OCI-LY3 (cell line): ENCODE measurements around the gene GIPC2.

Source experiments
- EZH2phosphoT487 ChIP-seq: fragments of 200-600 bp; shearing (Covaris generic); IDR thresholded peaks from 2 replicates; pipeline ENCODE4 v1.6.1; 2018; ENCODE audit warnings: antibody characterized with exemption, mixed run types, low read depth
- TF ChIP-seq, protein P1 (sequence below): fragments of 200-600, 300-600 bp; sonication (generic); IDR thresholded peaks from 2 replicates; pipeline ENCODE4 v1.5.1; 2014; ENCODE audit warnings: antibody characterized with exemption, low read length, low read depth

DNA sequence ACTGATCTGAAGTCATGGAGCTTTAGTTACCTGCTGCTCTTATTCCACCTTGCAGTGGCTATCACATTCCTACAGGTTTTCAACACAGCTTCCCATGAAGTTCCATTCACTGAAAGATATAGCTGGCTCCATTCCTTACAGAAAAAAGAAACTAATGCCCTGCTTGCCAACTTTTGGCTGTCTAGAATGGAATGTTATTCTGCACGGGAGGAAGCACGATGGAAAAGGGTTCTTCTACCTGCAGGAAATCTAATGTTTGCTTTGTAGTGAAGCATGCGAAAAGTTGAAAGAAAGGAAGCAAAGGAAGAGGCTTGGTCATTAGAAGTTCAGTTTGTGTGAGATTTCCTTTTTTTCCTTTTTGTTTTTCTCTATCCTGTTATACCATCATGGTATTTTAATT is 32.6 kb downstream of the GIPC2 start:
- TF ChIP-seq, protein P1, sequence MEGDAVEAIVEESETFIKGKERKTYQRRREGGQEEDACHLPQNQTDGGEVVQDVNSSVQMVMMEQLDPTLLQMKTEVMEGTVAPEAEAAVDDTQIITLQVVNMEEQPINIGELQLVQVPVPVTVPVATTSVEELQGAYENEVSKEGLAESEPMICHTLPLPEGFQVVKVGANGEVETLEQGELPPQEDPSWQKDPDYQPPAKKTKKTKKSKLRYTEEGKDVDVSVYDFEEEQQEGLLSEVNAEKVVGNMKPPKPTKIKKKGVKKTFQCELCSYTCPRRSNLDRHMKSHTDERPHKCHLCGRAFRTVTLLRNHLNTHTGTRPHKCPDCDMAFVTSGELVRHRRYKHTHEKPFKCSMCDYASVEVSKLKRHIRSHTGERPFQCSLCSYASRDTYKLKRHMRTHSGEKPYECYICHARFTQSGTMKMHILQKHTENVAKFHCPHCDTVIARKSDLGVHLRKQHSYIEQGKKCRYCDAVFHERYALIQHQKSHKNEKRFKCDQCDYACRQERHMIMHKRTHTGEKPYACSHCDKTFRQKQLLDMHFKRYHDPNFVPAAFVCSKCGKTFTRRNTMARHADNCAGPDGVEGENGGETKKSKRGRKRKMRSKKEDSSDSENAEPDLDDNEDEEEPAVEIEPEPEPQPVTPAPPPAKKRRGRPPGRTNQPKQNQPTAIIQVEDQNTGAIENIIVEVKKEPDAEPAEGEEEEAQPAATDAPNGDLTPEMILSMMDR: no peak
- TF ChIP-seq EZH2phosphoT487: no peak
